ENCODE data around the gene GPR84. TPM values are rescaled to one million over a fixed set of nuclear protein-coding genes. Genes with fewer than 3 reads are reported as not detected.

Gene GPR84
- polyA plus RNA-seq, 3 donors: 2.4 to 14.2 (median 5.6) TPM

DNA sequence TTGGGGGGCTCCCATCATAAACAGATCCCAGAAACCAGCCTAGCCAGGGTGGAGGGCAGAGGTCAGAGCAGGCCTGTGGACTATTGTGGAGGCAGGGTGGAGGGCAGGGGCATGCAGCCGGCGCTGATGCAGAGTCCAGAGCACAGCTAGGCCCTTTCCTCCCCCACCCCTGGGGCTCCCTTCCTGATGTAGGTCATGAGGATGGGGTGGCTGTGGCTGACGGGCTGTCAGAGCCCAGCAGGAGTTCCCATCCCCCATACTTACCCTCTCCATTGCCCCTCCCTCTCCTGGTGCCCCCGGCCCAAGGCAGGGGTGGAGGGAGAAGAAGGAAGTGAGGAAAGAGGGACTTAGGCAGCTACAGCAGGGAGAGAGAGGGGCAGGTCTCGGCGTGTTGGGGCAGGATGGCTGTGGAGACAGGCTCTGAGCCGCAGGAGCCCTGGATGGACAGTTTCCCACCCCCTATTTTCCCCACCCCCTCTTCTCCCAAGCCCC is 25.9 kb upstream of the GPR84 start:
- H3K9ac ChIP-seq (ENCODE audit: insufficient read depth, low read length, poor library complexity, severe bottlenecking): peak overlapping the region; percentile 61
- peaks cover 5 to 9% of the 10 kb centered on the region in 2 donors for H3K36me3 ChIP-seq (replicated peaks in 1 of 2; ENCODE audit: control insufficient read depth in 1 of 2, insufficient read depth in 2 of 2, low read length in 2 of 2)
- H3K4me3 Mint-ChIP-seq: peak overlapping the region; percentile 82
- peaks cover 0 to 1% (median 0%) of the 10 kb centered on the region in 7 donors for H3K9me3 Mint-ChIP-seq
- H3K79me2 ChIP-seq (ENCODE audit: insufficient read depth, low read length): peaks cover 18% of the 10 kb centered on the region
- peaks cover 10% of the 10 kb centered on the region for H4K20me1 ChIP-seq (ENCODE audit: insufficient read depth, low read length)
- peak in 2 of 3 donors; percentile 56 to 58 for DNase-seq
- H3K27me3 Mint-ChIP-seq (ENCODE audit: low read depth in 3 of 3): peaks cover 0 to 7% (median 2%) of the 10 kb centered on the region in 3 donors
- H3K36me3 Mint-ChIP-seq: peaks cover 20 to 40% of the 10 kb centered on the region in 2 donors
- TF ChIP-seq, protein P1, sequence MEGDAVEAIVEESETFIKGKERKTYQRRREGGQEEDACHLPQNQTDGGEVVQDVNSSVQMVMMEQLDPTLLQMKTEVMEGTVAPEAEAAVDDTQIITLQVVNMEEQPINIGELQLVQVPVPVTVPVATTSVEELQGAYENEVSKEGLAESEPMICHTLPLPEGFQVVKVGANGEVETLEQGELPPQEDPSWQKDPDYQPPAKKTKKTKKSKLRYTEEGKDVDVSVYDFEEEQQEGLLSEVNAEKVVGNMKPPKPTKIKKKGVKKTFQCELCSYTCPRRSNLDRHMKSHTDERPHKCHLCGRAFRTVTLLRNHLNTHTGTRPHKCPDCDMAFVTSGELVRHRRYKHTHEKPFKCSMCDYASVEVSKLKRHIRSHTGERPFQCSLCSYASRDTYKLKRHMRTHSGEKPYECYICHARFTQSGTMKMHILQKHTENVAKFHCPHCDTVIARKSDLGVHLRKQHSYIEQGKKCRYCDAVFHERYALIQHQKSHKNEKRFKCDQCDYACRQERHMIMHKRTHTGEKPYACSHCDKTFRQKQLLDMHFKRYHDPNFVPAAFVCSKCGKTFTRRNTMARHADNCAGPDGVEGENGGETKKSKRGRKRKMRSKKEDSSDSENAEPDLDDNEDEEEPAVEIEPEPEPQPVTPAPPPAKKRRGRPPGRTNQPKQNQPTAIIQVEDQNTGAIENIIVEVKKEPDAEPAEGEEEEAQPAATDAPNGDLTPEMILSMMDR (IDR thresholded peaks at IDR 0.05): no peak
- WGBS (ENCODE audit: insufficient coverage): no CpG with 5 or more reads among the region's 7 CpGs
- H3K4me1 ChIP-seq (ENCODE audit: control insufficient read depth in 1 of 2, insufficient read depth in 2 of 2, low read length in 2 of 2): peaks cover 98% of the 10 kb centered on the region in 2 donors
- intact Hi-C loops (cut with micrococcal nuclease): loop anchor here in 1 of 2 donors (5.0 kb wide), 1 partner anchor 107 kb away; the partner anchor contains the start of gene NCKAP1L
- H3K4me3 ChIP-seq (replicated peaks in 1 of 3; ENCODE audit: low read depth in 2 of 3, low read length in 3 of 3): peak overlapping the region in 1 of 3 experiments; percentile 73
- peak overlapping the region; percentile 82 for H3K4me2 ChIP-seq (replicated peaks; ENCODE audit: extremely low read depth, low read length, poor library complexity, severe bottlenecking)
- H3K27ac ChIP-seq (ENCODE audit: low read depth in 1 of 2, low read length in 2 of 2): peak overlapping the region; percentile 55 to 97
- H3K27ac Mint-ChIP-seq: peak overlapping the region; percentile 71 to 96 (median 80)
- no peaks in the 10 kb centered on the region for H3K9me3 ChIP-seq (replicated peaks in 1 of 2; ENCODE audit: control insufficient read depth in 1 of 2, insufficient read depth in 1 of 2, low read length in 2 of 2)
- no peak overlapping the region for H2AFZ ChIP-seq (ENCODE audit: insufficient read depth, low read depth, low read length, poor library complexity, severe bottlenecking)
- no peaks in the 10 kb centered on the region for H3K27me3 ChIP-seq (ENCODE audit: control insufficient read depth in 2 of 2, insufficient read depth in 2 of 2, low read length in 2 of 2)
- peaks cover 93% of the 10 kb centered on the region for H3K4me1 Mint-ChIP-seq

DNA sequence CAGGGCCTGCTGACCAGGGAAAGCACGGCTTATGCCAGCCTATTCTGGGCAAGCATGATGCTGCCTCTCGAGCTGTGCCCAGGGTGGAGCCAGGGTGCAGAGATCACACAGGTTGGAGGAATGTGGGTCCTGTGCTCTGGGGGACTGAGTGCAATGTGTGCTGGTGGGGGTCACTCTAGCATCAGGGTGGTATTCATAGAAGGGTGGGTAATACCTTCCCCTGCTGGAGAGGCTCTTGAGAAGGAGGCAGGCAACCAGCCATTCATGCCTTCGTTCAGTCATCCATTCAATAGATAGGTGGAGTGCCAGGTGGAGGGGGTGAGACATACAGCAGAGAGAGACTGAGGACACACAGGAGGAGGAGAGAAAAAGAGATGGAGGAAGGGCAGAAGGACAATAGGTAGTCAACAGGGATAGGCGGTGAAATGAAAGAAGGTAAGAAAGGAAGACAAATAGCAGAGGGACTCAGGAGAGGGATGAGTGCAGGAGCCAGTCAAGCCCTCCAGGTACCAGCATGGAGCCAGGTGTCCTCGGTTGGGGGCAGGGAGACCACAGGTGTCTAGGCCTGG is 25.4 kb upstream of the GPR84 start:
- no peaks in the 10 kb centered on the region for H3K9me3 ChIP-seq (replicated peaks in 1 of 2; ENCODE audit: control insufficient read depth in 1 of 2, insufficient read depth in 1 of 2, low read length in 2 of 2)
- H3K4me1 ChIP-seq (ENCODE audit: control insufficient read depth in 1 of 2, insufficient read depth in 2 of 2, low read length in 2 of 2): peaks cover 100% of the 10 kb centered on the region in 2 donors
- WGBS (ENCODE audit: insufficient coverage): 86% methylated on average over 5 of the region's 5 CpGs
- H3K4me3 Mint-ChIP-seq: peak overlapping the region in 1 of 2 donors; percentile 82
- H3K4me2 ChIP-seq (replicated peaks; ENCODE audit: extremely low read depth, low read length, poor library complexity, severe bottlenecking): peak overlapping the region; percentile 82
- H3K27me3 Mint-ChIP-seq (ENCODE audit: low read depth in 3 of 3): peaks cover 0 to 7% (median 2%) of the 10 kb centered on the region in 3 donors
- peak overlapping the region; percentile 35 to 97 for H3K27ac ChIP-seq (ENCODE audit: low read depth in 1 of 2, low read length in 2 of 2)
- H3K79me2 ChIP-seq (ENCODE audit: insufficient read depth, low read length): peaks cover 18% of the 10 kb centered on the region
- peaks cover 4% of the 10 kb centered on the region for H4K20me1 ChIP-seq (ENCODE audit: insufficient read depth, low read length)
- no peaks in the 10 kb centered on the region for H3K27me3 ChIP-seq (ENCODE audit: control insufficient read depth in 2 of 2, insufficient read depth in 2 of 2, low read length in 2 of 2)
- H3K36me3 Mint-ChIP-seq: peaks cover 15 to 35% of the 10 kb centered on the region in 2 donors
- no peak for DNase-seq
- H3K27ac Mint-ChIP-seq: peak overlapping the region; percentile 49 to 96 (median 83)
- peaks cover 0 to 1% (median 0%) of the 10 kb centered on the region in 7 donors for H3K9me3 Mint-ChIP-seq
- no peak overlapping the region for H3K9ac ChIP-seq (ENCODE audit: insufficient read depth, low read length, poor library complexity, severe bottlenecking)
- H3K4me1 Mint-ChIP-seq: peaks cover 93% of the 10 kb centered on the region
- no peak overlapping the region for H2AFZ ChIP-seq (ENCODE audit: insufficient read depth, low read depth, low read length, poor library complexity, severe bottlenecking)
- TF ChIP-seq, protein P1 (IDR thresholded peaks at IDR 0.05): no peak
- H3K36me3 ChIP-seq (replicated peaks in 1 of 2; ENCODE audit: control insufficient read depth in 1 of 2, insufficient read depth in 2 of 2, low read length in 2 of 2): peaks cover under 1 to 4% of the 10 kb centered on the region in 2 donors
- intact Hi-C loops (cut with micrococcal nuclease): loop anchor here in 1 of 2 donors (5.0 kb wide), 1 partner anchor 108 kb away; the partner anchor contains the start of gene NCKAP1L
- peak overlapping the region in 1 of 3 experiments; percentile 73 for H3K4me3 ChIP-seq (replicated peaks in 1 of 3; ENCODE audit: low read depth in 2 of 3, low read length in 3 of 3)

Measured in CD14-positive monocyte (primary cell).